DMS114 treated with DMSO at 0.1 percent for 48 hours (cell line): ENCODE measurements around the gene EIF2S2.
"Not testable (repeated sequence)": the region's sequence is repeated elsewhere in the genome, so short reads cannot be mapped to it uniquely, and the experiment has no call there.

ENCODE experiments used
- DNase-seq: peaks from one replicate; lab custom pipeline; 2025; ENCODE audit not compliant: unreplicated experiment; lab: John Stamatoyannopoulos, UW

EIF2S2 gene, protein sequence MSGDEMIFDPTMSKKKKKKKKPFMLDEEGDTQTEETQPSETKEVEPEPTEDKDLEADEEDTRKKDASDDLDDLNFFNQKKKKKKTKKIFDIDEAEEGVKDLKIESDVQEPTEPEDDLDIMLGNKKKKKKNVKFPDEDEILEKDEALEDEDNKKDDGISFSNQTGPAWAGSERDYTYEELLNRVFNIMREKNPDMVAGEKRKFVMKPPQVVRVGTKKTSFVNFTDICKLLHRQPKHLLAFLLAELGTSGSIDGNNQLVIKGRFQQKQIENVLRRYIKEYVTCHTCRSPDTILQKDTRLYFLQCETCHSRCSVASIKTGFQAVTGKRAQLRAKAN

DNA sequence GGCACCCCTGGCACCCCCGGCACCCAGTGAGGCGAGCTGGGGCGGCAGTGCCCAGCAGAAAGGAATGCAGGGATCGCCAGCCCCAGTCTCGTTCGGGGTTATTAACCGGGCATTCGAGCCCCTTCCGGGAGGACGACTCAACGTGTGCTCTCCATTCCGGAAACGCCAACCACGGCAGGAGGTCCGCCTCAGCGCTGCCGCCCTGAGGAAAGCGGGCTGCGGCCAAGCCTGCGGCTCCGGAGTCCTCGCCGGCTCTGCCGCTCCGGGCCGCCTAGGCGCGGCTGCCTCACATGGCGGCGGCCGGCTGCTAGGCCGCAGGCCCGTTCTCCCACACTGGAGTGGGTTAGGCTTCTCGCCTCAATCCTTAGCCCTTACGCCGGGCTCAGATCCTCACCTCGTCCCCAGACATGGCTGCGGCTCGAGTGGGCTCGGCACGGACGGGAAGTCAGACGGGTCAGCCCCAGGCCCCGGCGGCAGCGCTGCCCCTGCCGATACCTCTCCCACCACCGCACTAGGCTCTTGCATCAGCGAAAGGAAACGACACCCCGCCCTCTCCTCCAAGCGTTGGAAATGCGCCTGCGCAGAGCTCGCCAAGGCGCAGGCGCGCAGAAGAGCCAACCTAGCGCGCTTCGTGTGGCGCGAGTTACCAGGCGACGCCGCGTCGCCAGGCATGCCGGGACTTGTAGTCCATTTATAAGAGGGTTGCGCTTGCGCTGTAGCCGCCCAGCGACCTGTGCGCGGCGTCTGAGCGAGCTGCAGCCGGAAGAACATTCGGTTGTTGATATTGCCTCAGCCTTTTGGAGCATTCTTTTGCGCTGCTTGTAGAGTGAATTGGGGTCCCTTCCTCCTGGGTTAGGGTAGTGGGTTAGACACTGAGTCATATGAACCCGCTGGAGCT is at the start of gene EIF2S2:
Gene EIF2S2, minus strand, starts transcription at position 542 of the 898 bp plus-strand sequence. Its CDS starts 133 bp downstream, at position 409.
- peak; percentile 91 for DNase-seq

DNA sequence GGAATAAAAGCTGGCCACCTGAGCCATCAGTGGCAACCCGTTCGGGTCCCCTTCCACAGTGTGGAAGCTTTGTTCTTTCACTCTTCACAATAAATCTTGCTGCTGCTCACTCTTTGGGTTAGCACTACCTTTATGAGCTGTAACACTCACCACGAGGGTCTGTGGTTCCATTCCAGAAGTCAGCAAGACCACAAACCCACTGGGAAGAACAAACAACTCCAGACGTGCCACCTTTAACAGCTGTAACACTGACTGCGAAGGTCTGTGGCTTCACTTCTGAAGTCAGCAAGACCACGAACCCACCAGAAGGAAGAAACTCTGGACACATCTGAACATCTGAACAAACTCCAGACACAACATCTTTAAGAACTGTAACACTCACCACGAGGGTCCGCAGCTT is 45.7 kb upstream of the EIF2S2 start:
- DNase-seq: not testable (repeated sequence)

DNA sequence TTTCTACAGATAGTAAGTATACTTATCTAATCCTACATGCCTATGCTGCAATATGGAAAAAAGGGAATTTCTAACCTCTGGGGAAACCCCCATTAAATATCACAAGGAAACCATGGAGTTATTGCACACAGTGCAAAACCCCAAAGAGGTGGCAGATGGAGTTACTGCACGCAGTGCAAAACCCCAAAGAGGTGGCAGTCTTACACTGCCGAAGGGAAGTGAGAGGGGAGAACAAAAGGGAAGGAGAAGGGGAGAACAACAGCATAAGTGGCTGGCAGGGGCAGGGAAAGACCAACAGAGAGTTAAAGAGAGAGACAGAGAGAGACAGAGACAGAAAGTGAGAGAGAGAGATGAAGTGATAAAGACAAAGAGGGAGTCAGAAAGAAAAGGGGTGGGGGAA is 43.8 kb upstream of the EIF2S2 start:
- DNase-seq: no peak

DNA sequence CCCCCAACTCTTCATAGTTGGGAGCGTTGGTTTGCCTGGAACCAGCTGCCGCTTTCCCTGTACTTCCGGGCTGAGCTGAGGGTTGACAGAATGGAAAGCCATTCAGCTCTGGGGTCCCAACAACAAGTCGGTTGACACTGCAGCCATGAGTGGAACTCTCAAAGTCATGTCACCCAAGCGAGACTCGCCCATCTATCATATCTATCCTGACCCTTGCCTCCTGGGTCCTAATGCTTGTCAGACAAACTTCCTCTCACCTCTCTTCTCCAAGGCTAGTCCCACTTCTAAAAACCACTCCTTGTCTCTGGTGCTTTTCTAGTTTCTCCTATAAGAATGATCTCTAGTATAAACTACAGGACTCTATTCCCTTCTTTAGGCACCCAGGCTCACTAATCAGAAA is 41.1 kb upstream of the EIF2S2 start:
- DNase-seq: not testable (repeated sequence)

DNA sequence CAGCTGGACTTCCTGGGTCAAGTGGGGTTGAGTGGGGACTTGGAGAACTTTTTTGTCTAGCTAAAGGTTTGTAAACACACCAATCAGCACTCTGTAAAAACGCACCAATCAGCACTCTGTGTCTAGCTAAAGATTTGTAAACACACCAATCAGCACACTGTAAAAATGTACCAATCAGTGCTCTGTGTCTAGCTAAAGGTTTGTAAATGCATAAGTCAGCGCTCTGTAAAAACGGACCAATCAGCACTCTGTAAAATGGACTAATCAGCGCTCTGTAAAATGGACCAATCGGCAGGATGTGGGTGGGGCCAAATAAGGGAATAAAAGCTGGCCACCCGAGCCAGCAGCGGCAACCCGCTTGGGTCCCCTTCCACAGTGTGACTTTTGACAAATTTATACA is 40.0 kb upstream of the EIF2S2 start:
- not testable (repeated sequence) for DNase-seq

DNA sequence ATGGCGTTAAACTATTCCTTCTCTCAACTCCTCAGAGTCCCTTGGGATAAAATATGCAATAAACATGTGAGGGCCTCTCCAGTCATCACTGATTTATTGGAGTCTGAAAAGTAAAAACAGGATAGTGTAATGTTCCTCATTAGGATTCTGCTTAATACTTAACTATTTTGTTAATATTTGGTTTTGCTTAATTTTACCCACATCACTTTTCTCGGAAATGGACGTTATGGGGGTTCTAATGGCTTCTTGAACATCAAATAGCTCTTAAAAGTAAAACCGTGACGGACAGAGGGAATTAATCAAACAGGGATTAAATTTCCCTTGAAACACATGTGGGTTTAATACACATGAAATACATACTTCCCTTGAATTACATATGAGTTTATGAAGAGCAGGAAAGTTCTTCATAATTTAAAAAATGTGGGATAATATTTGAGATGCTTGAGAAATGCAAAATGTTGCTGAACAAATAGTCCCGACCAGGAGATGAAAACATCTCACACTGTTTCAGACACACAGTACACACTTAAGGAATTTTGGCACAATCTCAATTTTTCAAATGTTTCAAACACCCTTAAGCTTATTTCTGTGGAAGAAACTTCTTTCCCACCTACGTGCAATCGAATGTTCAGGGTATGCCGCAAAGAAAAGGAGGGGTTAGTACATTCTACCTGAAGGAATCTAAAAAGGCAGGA is 38.4 kb upstream of the EIF2S2 start:
- no peak for DNase-seq

DNA sequence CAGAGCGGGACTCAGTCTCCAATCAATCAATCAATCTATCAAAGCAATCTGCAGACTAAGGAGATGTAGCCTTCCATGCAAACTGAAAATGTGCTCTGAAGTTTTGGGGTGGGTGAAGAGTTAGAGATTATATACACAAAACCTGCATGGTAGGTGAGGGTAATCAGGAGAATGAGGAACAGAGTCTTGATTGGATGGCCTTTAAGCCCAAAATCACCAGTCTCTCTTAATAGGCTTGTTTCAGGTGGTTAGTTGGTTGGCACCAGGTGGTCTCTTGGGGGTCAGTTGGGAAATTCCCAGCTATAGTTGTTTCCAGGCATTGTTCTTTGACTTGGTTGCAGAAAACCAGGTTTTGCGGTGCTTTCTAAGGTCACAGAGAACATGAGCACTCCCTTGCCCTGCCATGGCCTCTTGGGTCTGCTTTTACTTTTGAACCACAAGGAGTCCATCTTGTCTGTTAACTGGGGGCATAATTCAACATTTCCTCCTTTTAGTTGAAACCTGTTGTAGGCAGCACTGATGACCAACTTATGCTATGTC is 33.3 kb upstream of the EIF2S2 start:
- DNase-seq: no peak

DNA sequence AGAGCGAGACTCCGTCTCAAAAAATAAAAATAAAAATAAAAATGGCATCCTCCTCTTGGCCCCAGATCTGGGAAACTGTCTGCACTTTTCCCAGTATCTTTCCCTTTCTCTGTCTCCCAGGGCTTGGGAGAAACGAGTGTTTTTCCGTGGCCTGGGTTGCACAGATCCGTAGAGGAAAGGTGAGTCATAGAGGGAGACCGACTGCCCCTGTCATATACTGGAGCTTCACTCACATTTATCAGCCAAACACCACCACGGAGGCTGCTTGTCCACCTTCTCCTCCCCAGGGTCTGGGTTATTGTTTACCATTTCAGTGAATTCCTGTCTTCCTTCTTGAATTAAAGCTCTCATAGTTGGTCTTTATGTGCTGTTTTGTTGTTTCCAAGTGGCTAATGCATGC is 31.9 kb upstream of the EIF2S2 start:
- no peak for DNase-seq

DNA sequence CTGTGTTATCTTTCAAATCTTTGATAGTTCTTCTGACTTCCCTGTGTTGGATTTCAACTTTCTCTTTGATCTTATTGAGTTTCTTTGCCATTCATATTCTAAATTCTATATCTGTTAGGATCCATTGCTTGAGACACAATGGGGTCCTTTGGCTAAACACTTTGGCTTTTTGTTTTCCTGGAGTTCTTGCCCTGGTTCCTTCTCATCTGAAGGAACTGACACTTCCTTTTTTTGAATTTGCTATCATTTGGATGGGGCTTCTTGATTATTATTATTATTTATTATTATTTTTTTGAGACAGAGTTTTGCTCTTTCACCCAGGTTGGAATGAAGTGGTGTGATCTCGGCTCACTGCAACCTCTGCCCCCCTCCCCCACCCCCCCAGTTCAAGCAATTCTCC is 30.1 kb upstream of the EIF2S2 start:
- no peak for DNase-seq

DNA sequence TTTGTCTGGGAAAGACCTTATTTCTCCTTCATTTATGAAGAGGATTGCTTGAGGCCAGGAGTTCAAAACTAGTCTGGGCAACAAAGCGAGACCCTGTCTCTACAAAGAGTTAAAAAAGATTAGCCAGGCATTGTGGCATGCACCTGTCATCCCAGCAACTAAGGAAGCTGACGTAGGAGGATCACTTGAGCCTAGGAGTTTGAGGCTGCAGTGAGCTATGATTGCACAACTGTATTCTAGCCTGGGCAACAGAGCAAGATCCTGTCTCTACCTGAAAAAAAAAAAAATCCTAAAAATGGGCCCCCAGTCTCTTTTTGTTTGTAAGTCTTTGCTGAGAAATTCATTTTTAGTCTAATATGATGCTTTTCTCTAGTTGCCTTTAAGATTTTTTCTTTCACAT is 29.2 kb upstream of the EIF2S2 start:
- no peak for DNase-seq

DNA sequence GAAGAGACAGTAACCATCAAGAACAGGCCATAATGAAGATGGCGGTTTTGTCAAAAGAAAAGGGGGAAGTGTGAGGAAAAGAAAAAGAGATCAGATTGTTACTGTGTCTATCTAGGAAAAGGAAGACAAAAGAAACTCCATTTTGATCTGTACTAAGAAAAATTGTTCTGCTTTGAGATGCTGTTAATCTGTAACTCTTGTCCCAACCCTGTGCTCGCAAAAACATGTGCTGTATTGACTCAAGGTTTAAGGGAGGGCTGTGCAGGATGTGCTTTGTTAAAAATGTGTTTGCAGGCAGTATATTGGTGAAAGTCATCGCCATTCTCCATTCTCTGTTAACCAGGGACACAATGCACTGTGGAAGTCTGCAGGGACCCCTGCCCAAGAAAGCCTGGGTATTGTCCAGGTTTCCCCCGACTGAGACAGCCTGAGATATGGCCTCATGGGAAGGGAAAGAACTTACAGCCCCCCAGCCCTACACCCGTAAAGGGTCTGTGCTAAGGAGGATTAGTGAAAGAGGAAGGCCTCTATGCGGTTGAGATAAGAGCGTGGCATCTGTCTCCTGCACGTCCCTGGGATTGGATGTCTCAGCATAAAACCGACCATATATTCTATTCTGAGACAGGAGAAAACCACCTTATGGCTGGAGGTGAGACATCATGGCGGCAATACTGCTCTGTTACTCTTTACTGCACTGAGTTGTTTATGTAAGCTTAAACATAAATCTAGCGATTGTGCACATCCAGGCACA is 23.7 kb upstream of the EIF2S2 start:
- DNase-seq: not testable (repeated sequence)

DNA sequence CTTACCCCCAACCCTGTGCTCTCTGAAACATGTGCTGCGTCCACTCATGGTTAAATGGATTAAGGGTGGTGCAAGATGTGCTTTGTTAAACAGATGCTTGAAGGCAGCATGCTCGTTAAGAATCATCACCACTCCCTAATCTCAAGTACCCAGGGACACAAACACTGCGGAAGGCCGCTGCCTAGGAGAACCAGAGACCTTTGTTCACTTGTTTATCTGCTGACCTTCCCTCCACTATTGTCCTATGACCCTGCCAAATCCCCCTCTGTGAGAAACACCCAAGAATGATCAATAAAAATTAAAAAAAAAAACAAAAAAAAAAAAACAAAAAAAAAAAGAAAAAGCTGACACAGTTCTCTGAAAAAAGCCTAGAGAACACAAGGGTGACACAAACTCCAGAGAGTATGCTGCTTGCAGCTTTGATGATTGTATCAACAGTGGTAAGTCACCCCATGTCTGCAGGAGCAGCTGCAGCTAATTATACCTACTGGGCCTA is 21.4 kb upstream of the EIF2S2 start:
- DNase-seq: not testable (repeated sequence)

DNA sequence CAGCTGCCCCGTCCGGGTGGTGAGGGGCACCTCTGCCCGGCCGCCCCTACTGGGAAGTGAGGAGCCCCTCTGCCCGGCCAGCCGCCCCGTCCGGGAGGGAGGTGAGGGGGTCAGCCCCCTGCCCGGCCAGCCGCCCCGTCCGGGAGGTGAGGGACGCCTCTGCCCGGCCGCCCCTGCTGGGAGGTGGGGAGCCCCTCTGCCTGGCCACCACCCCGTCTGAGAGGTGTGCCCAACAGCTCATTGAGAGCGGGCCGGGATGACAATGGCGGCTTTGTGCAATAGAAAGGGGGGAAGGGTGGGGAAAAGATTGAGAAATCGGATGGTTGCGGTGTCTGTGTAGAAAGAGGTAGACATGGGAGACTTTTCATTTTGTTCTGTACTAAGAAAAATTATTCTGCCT is 20.9 kb upstream of the EIF2S2 start:
- DNase-seq: not testable (repeated sequence)

DNA sequence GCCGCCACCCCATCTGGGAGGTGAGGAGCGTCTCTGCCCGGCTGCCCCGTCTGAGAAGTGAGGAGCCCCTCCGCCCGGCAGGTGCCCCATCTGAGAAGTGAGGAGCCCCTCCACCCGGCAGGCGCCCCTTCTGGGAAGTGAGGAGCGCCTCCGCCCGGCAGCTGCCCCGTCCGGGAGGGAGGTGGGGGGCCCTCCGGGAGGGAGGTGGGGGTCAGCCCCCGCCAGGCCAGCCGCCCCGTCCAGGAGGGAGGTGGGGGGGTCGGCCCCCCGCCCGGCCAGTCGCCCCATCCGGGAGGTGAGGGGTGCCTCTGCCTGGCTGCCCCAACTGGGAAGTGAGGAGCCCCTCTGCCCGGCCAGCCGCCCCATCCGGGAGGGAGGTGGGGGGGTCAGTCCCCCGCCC is 20.4 kb upstream of the EIF2S2 start:
- not testable (repeated sequence) for DNase-seq

DNA sequence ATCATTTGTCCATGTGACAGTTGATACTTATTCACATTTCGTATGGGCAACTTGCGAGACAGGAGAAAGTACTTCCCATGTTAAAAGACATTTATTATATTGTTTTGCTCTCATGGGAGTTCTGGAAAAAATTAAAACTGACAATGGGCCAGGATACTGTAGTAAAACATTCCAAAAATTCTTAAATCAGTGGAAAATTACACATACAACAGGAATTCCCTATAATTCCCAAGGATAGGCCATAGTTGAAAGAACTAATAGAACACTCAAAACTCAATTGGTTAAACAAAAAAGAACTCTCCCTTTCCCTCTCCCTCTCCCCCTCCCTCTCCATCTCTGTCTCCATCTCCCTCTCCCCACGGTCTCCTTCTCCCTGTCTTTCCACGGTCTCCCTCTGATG is 19.4 kb upstream of the EIF2S2 start:
- DNase-seq: no peak

DNA sequence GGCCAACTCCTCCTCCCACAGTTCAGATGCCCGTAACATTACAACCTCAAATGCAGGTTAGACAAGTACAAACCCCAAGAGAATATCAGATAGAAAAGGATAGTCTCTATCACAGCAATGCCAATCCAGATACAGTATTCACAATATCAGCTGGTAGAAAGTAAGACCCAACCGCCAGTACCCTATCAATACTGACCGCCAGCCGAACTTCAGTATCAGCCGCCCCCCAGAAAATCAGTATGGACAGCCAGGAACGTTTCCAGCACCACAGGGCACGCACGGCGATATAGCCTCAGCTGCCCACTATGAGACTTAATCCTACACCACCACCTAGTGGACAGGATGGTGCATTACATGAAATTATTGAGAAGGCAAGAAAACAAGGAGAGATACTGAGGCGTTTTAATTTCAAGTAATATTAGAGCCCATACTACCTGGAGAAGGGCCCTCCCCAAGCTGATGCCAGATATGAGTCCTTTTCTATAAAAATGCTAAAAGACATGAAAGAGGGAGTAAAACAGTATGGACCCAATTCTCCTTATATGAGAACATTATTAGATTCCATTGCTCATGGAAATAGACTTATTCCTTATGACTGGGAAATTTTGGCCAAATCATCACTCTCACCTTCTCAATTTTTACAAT is 17.6 kb upstream of the EIF2S2 start:
- peak; percentile 61 for DNase-seq

DNA sequence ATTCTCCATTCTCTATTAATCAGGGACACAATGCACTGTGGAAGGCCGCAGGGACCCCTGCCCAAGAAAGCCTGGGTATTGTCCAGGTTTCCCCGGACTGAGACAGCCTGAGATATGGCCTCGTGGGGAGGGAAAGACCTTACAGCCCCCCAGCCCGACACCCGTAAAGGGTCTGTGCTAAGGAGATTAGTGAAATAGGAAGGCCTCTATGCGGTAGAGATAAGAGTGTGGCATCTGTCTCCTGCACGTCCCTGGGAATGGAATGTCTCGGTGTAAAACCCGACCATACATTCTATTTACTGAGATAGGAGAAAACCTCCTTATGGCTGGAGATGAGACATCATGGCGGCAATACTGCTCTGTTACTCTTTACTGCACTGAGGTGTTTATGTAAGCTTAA is 15.7 kb upstream of the EIF2S2 start:
- no peak for DNase-seq

DNA sequence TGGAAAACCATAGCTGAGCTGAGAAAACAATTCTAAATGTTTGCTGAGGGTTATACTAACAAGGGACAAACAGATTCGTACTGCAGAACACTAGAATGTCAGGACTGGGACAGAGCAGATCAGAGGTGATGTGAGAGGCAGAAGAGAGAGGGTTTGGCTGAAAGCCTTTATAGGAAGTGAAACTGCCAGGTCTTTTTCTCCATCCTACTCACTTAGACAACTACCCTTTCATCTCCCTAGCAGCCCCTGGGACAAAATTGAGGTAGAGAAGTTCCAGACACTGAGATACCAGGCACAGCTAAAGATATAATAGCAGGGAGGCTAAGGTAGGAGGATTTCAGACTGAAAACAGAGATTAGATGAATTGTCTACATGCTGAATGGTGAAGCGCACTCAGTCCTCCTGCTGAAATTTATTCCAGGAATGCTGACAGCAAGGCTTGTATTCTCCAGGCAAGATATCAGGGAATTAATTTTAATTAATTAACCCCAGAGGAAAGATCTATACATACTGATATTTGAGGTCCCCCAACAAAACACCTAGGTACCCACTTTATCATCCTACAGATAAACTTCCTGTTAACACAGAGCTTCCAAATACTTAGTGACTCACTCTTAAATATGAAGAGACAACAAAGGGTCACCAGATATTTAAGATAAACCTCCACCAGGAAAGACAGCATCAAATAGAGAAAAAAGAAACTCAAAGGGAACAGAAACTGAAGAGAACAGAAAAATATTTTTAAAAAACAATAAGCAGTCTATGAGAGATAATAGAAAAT is 12.6 kb upstream of the EIF2S2 start:
- no peak for DNase-seq

DNA sequence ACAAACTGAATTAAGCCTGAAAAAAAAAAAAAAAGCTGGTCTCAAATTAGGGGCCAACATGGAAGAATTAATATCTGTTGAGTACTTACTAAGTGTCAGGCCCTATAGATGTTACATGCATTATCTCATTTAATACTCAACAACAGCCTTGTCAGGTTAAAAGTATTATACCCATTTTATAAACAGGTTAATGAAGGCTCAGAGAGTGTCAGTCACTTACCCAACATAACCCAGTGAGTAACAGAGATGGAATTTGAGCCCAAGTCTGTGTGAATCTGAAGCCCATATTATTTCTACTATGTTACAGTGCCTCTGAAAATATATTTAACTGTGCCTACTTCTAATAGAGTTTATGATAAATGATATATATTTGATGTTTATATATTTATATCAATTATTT is 11.3 kb upstream of the EIF2S2 start:
- DNase-seq: no peak
